GM18861 (cell line): ENCODE data around the gene ENDOD1.
"Not testable (repeated sequence)": the region's sequence is repeated elsewhere in the genome, so short reads cannot be mapped to it uniquely, and the experiment has no call there.

Experiments
- ATAC-seq: cut with Tn5 transposase; IDR thresholded peaks from one replicate; pipeline ENCODE4 v1.9.1; 2021; ENCODE audit not compliant: unreplicated experiment

Gene ENDOD1

DNA sequence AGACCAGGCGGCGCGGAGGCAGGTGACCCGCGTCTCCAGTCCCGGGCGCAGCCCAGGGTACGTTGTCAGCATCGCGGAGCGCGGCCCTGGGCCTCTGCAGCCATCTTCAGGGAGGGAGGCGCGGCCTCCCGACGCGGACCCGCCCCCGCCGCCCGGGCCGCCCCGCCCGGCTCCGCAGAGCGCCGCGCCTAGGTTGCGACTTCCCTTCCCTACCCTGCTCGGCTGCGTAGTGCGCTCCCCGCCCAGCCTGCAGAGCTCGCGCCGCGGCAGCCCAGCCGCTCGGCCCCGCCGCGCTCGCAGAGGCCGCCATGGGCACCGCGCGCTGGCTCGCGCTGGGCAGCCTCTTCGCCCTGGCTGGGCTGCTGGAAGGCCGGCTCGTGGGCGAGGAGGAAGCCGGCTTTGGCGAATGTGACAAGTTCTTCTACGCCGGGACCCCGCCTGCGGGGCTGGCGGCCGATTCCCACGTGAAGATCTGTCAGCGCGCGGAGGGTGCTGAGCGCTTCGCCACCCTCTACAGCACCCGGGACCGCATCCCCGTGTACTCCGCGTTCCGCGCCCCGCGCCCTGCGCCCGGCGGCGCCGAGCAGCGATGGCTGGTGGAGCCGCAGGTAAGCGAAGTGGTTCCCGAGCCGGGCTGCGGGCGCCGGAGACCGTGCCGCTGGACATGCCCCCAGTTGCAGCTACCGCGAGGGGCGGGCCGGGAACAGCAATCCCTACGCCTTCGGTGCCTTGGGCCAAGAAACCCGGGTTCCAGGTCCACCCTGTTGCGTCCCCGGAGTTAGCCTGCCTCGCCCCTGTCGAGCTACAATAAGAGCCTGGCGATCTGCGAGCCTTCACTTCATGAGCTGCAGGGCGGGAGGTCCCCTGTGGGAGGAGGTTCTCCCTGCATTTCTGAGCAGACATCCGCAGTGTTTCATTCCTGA, at the start of gene ENDOD1:
ENDOD1 (plus strand) TSS at position 227 of the 923 bp plus-strand sequence; CDS start at position 309, 82 bp downstream.
- peak; percentile 71 for ATAC-seq

GRCh38 chr11:95042239-95042638, 47.4 kb upstream of the ENDOD1 start:
- no peak for ATAC-seq

DNA sequence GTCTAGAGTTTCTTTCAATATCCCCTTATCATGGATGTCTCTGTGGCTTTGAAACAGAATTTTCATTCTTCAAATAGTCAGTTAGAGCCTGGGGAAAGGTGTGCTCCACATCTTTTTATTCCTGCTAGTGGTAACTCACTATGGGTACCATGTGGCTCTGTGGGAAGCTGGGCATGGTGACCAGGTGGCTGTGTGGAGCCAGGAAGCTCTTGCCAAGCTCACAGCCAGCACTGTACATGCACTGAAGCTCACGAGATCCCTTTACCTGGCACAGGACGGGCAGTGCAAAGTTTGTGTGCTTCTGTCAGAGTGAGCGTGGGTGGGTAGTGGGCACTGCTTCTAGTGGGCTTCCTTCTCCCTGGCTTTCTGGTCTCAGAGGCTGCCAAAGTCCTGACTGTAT, 46.7 kb upstream of the ENDOD1 start:
- no peak for ATAC-seq

GRCh38 chr11:95044010-95044409, 45.6 kb upstream of the ENDOD1 start:
- no peak for ATAC-seq

GRCh38 chr11:95045812-95046211, 43.8 kb upstream of the ENDOD1 start:
- no peak for ATAC-seq

DNA sequence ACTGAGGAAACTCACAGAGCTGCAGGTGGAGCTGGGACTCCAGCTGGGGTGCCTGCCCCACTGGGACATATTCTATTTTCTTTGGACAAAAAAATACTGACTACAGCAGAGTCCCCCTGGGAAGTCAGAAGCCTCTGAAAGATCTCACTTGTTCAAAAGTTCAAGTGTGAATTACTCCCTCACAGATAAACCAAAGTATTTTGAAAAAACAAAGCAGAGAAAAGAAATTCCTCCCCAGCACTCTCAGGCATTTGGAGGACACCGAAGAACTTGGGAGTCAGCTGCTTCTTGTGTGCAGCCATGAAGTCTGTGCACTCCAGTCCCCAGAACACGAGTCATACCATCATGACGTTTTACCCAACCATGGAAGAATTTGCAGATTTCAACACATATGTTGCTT, 40.5 kb upstream of the ENDOD1 start, which contains the start of gene KDM4F:
KDM4F (plus strand) TSS at position 301 of the 400 bp plus-strand sequence.
- ATAC-seq = not testable (repeated sequence)

DNA sequence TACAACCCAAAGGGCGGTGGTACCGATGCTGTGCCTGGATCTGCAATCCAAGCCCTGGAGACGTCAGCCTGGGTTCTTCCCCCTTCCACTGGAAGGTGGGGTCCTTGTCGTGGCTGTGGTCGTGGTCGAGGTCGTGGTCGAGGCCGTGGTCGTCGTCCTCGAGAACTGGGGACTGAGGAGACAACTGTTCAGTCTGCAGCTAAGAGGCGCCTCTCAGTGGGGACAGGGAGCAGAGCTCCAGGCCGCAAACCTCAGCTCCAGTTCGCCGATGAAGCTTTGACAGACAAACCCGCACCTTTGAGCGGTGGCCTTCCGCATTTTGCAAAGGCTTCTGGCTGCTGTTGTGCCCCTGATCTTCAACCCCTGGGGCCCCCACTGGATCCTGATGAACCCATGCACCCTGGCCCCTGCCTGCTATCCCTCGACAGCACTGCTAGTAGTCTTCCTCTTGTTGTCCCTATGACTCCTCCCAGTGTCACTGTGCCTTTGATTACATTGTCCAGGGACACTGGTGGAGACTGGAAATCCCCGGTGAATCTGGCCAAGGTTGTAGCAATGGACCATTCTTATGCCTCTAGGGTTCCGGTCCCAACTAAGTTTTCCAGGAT, 38.9 kb upstream of the ENDOD1 start:
- ATAC-seq = no peak

DNA sequence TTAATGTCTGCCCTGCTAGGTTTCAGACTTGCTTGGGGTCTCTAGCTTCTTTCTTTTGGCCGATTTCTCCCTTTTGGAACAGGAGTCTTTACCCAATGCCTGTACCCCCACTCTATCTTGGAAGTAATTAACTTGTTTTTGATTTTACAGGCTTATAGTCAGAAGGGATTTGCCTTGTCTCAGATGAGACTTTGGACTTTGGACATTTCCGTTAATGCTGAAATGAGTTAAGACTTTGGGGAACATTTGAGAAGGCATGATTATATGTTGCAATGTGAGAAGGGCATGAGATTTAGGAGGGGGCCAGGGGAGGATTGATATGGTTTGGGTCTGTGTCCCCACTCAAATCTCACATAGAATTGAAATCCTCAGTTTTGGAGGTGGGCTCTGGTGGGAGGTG, 35.3 kb upstream of the ENDOD1 start:
- ATAC-seq = no peak

GRCh38 chr11:95055283-95055897, 34.3 kb upstream of the ENDOD1 start:
- peak; percentile 99 for ATAC-seq

DNA sequence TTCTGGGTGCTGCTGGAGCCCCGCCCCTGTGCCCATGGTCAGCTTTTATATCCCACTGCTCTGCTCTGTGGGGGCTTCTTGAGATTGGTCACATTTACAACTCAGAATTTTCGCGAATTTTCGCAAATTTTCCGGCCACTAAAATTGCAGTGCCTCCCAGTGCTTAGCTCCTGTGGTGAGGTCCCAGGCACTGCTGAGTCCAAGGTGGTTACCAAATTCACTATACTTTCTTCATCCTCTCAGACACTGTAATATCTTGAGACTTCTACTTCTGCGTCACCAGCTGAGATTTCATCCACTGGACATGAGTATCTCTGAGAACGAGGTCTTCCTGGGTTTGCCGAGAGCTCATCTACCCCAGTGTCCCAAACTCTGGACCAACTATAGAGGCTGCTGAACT, 31.7 kb upstream of the ENDOD1 start:
- no peak for ATAC-seq

- ATAC-seq = no peak
These were observed 31.0 kb upstream of the ENDOD1 start for GRCh38 chr11:95058621-95059020.

DNA sequence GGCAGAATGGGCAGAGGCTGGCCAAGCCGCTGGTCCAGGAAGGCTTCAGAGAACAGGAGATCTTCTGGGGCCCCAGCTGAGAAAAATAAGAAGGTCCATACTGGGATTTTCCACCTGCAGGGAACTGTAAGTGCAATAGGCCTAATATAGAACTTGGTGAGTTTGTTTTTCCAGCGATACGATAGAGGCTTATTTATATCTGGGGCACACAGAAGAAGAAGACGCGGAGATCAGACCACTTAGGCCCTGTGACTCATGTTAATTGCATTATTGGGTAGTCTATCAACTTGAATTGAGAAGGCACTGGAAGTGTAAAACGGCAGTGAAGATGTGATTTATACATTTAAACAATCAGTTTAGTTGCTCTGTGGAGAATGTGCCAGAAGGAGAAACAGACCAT, 30.6 kb upstream of the ENDOD1 start:
- ATAC-seq = no peak

- no peak for ATAC-seq
These were observed 24.3 kb upstream of the ENDOD1 start for GRCh38 chr11:95065336-95065735.

- ATAC-seq = peak; percentile 28
These were observed 23.0 kb upstream of the ENDOD1 start, which contains the start of gene SRSF8 for GRCh38 chr11:95066716-95067038. Gene SRSF8, plus strand, starts transcription at chr11:95066919. Its CDS starts 308 bp downstream, at chr11:95067227.

DNA sequence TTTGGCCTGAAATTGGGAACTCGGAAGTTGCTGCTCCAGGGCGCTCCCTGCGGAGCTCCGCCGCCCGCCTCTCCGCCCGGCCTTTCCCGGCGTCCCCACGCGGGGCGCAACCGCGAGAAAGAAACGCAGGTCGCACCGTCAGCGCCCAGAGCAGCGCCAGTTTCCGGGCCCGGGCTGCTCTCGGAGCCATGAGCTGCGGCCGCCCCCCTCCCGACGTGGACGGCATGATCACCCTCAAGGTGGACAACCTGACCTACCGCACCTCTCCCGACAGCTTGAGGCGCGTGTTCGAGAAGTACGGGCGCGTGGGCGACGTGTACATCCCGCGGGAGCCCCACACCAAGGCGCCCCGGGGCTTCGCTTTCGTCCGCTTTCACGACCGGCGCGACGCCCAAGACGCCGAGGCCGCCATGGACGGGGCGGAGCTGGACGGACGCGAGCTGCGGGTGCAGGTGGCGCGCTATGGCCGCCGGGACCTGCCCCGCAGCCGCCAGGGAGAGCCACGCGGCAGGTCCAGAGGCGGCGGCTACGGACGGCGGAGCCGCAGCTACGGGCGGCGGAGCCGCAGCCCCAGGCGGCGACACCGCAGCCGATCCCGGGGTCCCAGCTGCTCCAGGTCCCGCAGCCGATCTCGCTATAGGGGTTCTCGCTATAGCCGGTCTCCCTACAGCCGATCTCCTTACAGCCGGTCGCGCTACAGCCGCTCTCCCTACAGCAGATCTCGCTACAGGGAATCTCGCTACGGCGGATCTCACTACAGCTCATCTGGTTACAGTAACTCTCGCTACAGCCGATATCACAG, 22.4 kb upstream of the ENDOD1 start:
- peak; percentile 42 for ATAC-seq

- no peak for ATAC-seq
These were observed 21.8 kb upstream of the ENDOD1 start for GRCh38 chr11:95067841-95068219.

DNA sequence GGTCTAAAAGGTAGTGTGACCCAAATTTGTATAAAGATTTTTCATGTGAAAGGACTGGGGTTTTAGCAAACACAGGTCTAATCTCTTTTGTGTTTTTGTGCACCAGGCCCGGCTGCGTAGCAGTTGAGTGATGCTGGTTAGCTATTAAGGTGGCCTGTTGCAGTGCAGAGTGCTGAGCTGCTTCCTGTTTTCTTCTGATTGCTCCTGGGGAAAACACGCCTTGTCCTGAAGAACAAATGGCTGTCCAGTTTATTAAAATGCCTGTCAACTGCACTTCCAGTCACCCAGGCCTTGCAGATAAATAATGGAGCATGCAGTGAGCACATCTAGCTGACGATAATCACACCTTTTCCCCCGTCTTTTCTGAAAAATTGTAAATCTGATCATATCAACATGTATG, 21.1 kb upstream of the ENDOD1 start:
- peak; percentile 63 for ATAC-seq

GRCh38 chr11:95070471-95070870, 19.2 kb upstream of the ENDOD1 start:
- no peak for ATAC-seq

DNA sequence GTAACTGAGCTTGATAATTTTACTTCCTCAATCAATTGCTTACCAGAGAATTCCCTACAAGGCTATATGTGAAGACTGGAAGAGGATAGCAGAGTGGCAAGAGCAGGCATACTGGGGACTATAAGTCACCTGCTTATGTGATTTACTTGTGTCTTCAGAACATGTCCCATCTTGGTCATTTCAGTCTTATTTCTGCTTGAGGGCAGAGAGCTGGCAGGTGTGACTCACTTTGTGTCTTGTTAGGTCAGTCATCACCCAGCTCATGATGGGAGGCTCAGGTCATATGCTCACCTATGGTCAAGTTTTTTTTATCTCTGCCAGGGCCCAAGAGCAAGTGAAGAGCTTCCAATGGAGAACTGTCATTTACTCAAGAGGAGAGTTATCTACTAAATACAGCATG, 16.7 kb upstream of the ENDOD1 start:
- ATAC-seq = no peak

DNA sequence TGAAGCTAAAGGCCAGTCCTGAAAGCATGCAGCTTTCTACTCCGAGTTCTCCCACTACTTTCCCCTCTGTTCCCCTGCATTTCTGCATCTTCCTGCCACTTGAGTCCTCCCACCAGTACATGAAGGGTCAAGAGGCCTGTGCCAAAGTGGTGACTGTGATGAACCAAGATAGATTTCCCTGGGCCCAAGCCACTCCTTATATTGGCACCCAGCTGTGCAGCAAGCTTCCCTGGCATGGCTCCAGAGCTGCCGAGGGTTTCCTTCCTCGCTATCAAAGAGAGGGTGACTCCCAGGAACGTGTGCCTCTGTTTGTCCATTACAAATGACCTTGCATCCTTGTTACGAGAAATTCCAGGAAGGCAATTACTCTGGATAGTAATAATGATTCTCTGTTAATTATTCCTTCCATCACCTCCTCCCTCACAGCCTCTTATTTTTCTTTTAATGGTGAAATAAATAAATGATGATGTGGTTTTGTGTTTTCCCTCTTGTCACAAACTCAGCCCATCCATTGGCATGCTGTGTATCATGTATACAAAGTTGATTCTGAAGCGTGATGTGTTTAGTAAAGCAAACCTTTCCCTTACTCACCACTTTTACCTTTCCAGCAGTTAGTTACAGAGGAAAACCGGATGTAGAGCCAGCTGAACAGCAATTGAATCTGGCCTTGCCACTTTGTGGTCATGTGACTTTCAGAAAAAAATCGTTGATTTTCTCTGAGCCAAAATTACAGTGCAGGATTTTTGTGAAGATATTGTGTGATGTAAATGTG, 14.7 kb upstream of the ENDOD1 start:
- no peak for ATAC-seq
